Large intestine (tissue), 3 donors: Measurements from ENCODE around the gene NUP210L. TPM values are rescaled to one million over a fixed set of nuclear protein-coding genes. Genes with fewer than 3 reads are reported as not detected.
"Not testable (repeated sequence)": the region's sequence is repeated elsewhere in the genome, so short reads cannot be mapped to it uniquely, and the experiment has no call there.

Source experiments
- DNase-seq, 2 donors: peaks; one replicate each; pipeline versions ENCODE4 v3.0.0 to v3.0.0-alpha.2; 2013
- H3K27ac ChIP-seq: one replicate; pipeline ENCODE4 v1.5.1; 2013; ENCODE audit warnings: low read length
- H3K27me3 ChIP-seq: 2 replicates; pipeline ENCODE4 v1.6.1; 2013; ENCODE audit warnings: low read length; ENCODE audit not compliant: control insufficient read depth, insufficient read depth
- H3K36me3 ChIP-seq: 2 replicates; pipeline ENCODE4 v1.6.1; 2013; ENCODE audit warnings: low read length; ENCODE audit not compliant: control insufficient read depth, insufficient read depth
- H3K4me1 ChIP-seq: one replicate; pipeline ENCODE4 v1.6.1; 2013; ENCODE audit warnings: low read length; ENCODE audit not compliant: control insufficient read depth, insufficient read depth
- H3K4me3 ChIP-seq: one replicate; pipeline ENCODE4 v1.5.1; 2013; ENCODE audit warnings: low read length
- H3K9me3 ChIP-seq: one replicate; pipeline ENCODE4 v1.6.1; 2013; ENCODE audit warnings: mild to moderate bottlenecking, low read depth, low read length, moderate library complexity; ENCODE audit not compliant: control insufficient read depth
- WGBS: methylation state at CpG from one replicate; pipeline ENCODE4 v1.1.5; 2013; ENCODE audit warnings: low lambda C conversion rate; ENCODE audit not compliant: insufficient coverage; 5-methylcytosine and 5-hydroxymethylcytosine counted together
- polyA plus RNA-seq: library from polyadenylated mRNA; unstranded; fragments of 120-200 nt; gene quantifications from one replicate; pipeline ENCODE4 v1.2.1, GENCODE V29; 2013

Gene NUP210L
- polyA plus RNA-seq, 1 donor, result 0.03 TPM

DNA sequence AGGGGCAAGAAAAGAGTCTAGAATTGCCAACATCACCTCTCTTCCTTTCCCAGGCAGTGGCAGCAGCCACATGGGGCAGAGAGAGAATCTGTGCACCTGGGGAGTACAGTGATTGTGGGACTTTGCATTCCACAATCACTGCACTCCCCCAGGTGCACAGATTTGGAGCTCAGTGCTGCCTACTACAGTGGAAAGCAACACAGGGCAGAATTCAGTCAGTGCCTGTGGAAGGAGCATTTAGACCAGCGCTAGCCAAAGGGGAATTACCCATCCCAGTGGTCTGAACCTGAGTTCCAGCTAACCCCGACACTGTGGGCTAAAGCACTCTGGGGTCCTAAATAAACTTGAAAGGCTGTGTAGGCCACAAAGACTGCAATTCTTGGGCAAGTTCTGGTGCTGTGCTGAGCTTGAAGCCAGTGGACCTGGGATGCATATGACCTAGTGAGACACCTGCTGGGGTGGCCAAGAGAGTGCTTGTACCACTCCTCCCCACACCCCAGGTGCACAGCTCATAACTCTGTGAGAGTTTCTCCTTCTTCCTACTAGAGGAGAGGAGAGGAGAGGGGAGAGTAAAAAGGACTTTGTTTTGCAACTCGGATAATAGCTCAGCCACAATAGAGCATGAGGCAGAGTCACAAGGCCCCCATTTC, 50.3 kb downstream of the NUP210L start:
- no peaks in the 10 kb centered on the region for H3K4me1 ChIP-seq
- no peak overlapping the region for H3K4me3 ChIP-seq
- H3K27ac ChIP-seq, result no peak overlapping the region
- H3K27me3 ChIP-seq, result no peaks in the 10 kb centered on the region
- no peak for DNase-seq
- H3K9me3 ChIP-seq, result no peaks in the 10 kb centered on the region
- WGBS, result no CpG with 5 or more reads among the region's 3 CpGs
- no peaks in the 10 kb centered on the region for H3K36me3 ChIP-seq

DNA sequence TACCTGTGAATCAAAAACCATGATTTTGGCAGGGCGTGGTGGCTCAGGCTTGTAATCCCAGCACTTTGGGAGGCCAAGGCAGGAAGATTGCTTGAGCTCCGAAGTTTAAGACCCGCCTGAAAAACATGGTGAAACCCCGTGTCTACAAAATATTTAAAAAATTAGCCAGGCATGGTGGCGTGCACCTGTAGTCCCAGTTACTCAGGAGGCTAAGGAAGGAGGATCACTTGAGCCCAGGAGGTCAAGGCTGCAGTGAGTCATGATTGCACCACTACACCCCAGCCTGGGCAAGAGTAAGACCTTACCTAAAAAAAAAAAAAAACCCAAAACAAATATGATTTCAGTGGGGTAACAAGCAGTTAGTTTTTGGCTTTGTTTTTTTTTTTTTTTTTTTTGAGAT, 54.7 kb downstream of the NUP210L start:
- not testable (repeated sequence) for H3K27ac ChIP-seq, DNase-seq
- WGBS, result no CpG with 5 or more reads among the region's 5 CpGs

DNA sequence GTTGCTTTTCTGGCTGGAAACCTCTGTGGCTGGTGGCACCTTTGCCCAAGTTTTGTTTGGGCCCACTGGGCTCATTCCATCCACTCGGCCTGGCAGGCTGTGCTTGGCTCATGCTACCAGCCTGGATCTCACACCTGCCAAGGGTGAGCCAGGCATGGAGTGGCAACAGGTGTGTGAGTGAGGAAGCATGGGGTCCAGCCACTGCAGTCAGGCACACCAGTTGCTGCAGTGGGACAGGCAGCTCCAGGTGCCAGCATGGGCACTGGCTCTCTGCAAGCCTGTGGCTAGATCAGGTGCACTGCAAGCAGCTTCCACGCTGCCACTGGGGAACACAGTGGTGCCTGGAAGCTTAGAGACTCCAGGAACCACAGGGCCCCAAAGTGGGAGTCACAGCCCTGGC, 57.0 kb downstream of the NUP210L start:
- H3K9me3 ChIP-seq, result no peaks in the 10 kb centered on the region
- H3K36me3 ChIP-seq, result no peaks in the 10 kb centered on the region
- DNase-seq, result no peak
- no peaks in the 10 kb centered on the region for H3K4me1 ChIP-seq
- no peak overlapping the region for H3K4me3 ChIP-seq
- no CpG with 5 or more reads among the region's 2 CpGs for WGBS
- no peaks in the 10 kb centered on the region for H3K27me3 ChIP-seq
- H3K27ac ChIP-seq, result no peak overlapping the region

More for the DNA sequence above, 54.7 kb downstream of the NUP210L start:
- not testable (repeated sequence) for H3K4me1 ChIP-seq, H3K36me3 ChIP-seq, H3K27me3 ChIP-seq, H3K4me3 ChIP-seq, H3K9me3 ChIP-seq

DNA sequence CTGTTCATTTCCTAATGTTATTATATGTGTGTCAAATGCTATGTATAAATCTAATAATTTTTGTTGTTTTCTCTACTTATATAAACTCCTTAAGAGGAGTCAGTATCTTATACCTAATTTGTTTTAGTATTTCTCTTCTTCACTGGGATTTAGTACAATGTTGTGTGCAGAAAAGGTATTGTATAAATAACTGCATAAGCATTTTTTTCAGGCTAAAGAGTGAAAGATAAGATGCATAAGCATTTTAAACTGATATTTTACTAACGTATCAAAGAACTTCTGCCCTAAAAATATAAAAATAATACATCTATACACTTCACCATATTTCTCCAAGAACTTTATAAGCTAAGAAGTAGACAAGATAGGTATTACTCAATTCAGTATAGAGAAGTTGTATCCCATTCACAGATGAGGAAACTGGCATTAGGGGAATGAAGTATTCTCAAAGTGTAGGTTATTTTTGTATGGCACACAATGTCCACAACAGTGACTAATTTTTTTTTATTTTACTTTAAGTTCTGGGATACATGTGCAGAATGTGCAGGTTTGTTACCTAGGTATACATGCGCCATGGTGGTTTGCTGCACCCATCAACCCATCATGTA, 59.3 kb downstream of the NUP210L start:
- Histone ChIP-seq H3K27me3 (no peaks in the 10 kb centered on the region), H3K9me3 (no peaks in the 10 kb centered on the region), H3K4me3 (no peak overlapping the region), H3K4me1 (no peaks in the 10 kb centered on the region), H3K27ac (no peak overlapping the region), H3K36me3 (no peaks in the 10 kb centered on the region)
- no peak for DNase-seq
- 60% methylated on average over 1 of the region's 2 CpGs for WGBS

DNA sequence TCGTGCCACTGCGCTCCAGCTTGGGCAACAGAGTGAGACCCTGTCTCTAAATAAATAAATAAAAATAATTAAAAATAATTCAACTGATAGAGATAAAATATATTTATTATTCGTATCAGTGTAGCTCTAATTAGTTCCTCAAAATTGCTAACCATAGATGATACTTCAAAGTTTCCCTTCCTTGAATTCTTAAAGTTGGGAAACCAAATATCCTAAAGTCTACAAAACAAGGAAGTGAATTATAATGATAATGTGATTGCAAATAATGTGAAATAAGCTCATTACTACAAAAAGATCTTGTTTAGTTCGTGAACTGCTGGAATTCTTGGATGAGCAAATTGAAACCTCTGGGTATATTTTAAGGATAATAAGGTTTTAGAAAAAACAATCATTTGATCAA, 60.5 kb downstream of the NUP210L start:
- Histone ChIP-seq H3K4me1 (no peaks in the 10 kb centered on the region), H3K9me3 (no peaks in the 10 kb centered on the region), H3K4me3 (no peak overlapping the region), H3K27me3 (no peaks in the 10 kb centered on the region), H3K27ac (no peak overlapping the region), H3K36me3 (no peaks in the 10 kb centered on the region)
- WGBS, result 100% methylated on average over 2 of the region's 4 CpGs
- no peak for DNase-seq

DNA sequence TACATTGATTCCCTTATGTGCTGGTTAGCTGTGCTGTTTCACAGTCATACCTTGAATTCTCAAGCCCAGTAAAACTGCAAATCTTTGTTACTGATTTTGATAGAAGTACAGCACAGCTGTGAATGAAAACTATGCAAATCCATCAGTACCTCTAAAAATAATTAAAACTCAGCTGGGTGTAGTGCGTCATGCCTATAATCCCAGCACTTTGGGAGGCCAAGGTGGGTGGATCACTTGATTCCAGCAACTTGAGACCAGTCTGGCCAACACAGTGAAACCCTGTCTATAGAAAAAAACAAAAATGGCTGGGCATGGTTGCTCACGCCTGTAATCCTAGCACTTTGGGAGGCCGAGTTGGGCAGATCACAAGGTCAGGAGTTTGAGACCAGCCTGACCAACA, 61.2 kb downstream of the NUP210L start:
- no peak for DNase-seq
- H3K36me3 ChIP-seq, result no peaks in the 10 kb centered on the region
- no peak overlapping the region for H3K4me3 ChIP-seq
- no peaks in the 10 kb centered on the region for H3K9me3 ChIP-seq
- H3K27me3 ChIP-seq, result no peaks in the 10 kb centered on the region
- WGBS, result no CpG with 5 or more reads among the region's 3 CpGs
- H3K4me1 ChIP-seq, result no peaks in the 10 kb centered on the region
- H3K27ac ChIP-seq, result no peak overlapping the region

DNA sequence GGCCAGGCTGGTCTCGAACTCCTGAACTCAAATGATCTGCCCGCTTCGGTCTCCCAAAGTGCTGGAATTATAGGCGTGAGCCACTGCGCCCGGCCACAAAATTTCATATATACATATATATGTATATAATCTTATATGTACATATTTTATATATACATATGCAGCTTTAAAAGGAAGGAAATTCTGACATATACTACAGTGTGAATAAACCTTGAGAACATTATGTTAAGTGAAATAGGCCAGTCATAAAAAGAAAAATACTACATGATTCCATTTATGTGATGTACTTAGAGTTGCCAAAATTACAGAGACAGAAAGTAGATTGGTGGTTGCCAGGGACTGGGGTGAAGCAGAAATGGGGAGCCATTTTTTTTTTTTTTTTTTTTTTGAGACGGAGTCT, 63.2 kb downstream of the NUP210L start:
- no peak for DNase-seq
- WGBS, result no CpG with 5 or more reads among the region's 7 CpGs
- Histone ChIP-seq H3K27ac (no peak overlapping the region), H3K27me3 (no peaks in the 10 kb centered on the region), H3K9me3 (no peaks in the 10 kb centered on the region), H3K36me3 (no peaks in the 10 kb centered on the region), H3K4me1 (no peaks in the 10 kb centered on the region), H3K4me3 (no peak overlapping the region)

DNA sequence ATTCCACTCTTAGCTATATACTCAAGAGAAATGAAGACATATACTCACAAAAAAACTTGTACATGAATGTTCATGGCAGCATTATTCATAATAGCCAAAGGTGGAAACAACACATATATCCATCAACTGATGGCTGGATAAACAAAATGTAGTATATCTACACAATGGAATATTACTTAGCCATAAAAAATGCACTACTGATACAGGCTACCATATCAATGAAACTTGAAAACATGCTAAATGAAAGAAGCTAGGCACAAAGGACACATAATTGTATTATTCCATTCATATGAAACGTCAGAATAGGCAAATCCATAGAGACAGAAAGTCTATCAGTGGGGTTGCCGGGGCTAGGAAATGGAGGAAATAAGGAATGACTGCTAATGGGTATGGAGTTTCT, 67.3 kb downstream of the NUP210L start:
- Histone ChIP-seq H3K9me3 (no peaks in the 10 kb centered on the region), H3K27me3 (no peaks in the 10 kb centered on the region), H3K27ac (no peak overlapping the region), H3K36me3 (no peaks in the 10 kb centered on the region), H3K4me3 (no peak overlapping the region), H3K4me1 (no peaks in the 10 kb centered on the region)
- WGBS, result no CpG with 5 or more reads among the region's 2 CpGs
- DNase-seq, result no peak

DNA sequence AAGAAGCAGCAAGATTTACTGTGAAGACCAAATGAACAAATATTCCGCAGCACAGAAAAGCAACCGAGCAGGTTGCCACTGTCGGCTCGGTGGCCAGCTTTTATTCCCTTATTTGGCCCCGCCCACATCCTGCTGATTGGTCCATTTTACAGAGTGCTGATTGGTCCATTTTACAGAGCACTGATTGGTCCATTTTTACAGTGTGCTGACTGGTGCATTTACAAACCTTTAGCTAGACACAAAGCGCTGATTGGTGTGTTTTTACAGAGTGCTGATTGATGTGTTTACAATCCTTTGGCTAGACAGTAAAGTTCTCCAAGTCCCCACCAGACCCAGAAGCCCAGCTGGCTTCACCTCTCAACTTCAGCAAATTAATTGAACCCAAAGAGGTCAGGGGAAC, 71.8 kb downstream of the NUP210L start:
- not testable (repeated sequence) for H3K4me3 ChIP-seq, H3K9me3 ChIP-seq, H3K36me3 ChIP-seq, H3K4me1 ChIP-seq, DNase-seq, H3K27ac ChIP-seq, H3K27me3 ChIP-seq
- no CpG with 5 or more reads among the region's 6 CpGs for WGBS

DNA sequence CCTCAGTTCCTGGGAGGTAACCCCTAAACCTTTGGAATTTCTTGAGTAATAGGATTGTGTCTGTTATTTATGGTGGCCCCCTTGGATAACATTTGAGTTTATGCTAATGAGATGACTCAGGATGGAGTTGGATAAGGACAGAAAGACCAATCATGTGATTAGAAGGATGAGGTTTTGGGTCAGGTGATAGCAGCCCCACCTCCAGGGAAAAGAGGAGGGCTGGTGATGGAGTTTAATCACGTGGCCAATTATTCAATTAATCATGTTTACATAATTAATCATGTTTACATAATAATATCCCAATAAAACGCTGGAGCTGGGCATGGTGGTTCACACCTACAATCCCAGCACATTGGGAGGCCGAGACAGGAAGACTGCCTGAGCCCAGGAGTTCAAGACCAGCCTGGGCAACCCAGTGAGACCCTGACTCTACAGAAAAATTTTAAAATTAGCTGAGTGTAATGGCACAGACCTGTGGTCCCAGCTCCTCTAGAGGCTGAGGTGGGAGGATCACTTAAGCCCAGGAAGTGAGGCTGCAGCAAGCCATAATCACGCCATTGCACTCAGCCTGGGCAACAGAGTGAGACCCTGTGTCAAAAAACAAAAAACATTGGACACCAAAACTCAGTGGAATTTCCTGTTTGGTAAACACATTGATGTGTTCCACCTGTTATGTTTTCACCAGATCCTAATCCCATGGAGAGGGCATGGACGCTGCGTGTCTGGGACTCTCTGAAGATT, 73.3 kb downstream of the NUP210L start:
- no CpG with 5 or more reads among the region's 6 CpGs for whole genome bisulfite sequencing
- no peak overlapping the region for H3K4me3 ChIP-seq
- H3K27ac ChIP-seq, result no peak overlapping the region
- no peaks in the 10 kb centered on the region for H3K4me1 ChIP-seq
- no peak for DNase-seq
- no peaks in the 10 kb centered on the region for H3K36me3 ChIP-seq
- peaks cover 3% of the 10 kb centered on the region for H3K9me3 ChIP-seq
- H3K27me3 ChIP-seq, result no peaks in the 10 kb centered on the region
